Measurements from ENCODE around the gene ATP2B3.

- TF ChIP-seq CTCF (conservative IDR thresholded peaks at IDR 0.05; ENCODE audit: low read length) (no peak), EZH2phosphoT487 (IDR thresholded peaks at IDR 0.05; ENCODE audit: borderline replicate concordance) (no peak)
Measured at GRCh38 chrX:153549231-153549630, 31.8 kb downstream of the ATP2B3 start.
